Loucy (cell line): ENCODE results near the gene SERPINA5.

Experiments
- CTCF ChIP-seq: fragments of 200-600 bp; sonication (generic); conservative IDR thresholded peaks from 2 replicates; pipeline ENCODE4 v1.5.1; 2014; ENCODE audit warnings: mild to moderate bottlenecking, antibody characterized with exemption, low read length
- EZH2phosphoT487 ChIP-seq: fragments of 200-600 bp; IDR thresholded peaks from 2 replicates; pipeline ENCODE4 v1.6.1; 2018; ENCODE audit warnings: antibody characterized with exemption, mild to moderate bottlenecking, moderate library complexity, borderline replicate concordance

DNA sequence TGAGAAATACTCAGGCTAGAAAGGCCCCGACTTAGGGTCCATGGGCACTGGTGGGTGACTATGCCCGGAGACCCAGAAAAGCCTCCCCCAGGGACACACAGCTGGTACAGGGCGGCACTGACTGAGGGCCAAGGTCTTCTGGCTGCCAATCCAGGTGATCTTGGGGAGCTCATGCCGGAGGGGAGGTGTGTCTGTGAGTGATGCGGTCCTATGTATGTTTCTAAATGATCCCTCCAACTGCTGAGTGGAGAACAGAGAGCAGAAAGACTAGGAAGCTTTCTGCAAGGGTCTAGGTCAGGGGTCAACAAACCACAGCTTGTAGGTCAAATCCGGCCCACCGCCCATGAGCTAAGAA lies 19.6 kb upstream of the SERPINA5 start:
- TF ChIP-seq CTCF (no peak), EZH2phosphoT487 (no peak)
